HepG2 (cell line): ENCODE data around the gene SPTBN2. TPM values are rescaled to one million over a fixed set of nuclear protein-coding genes. Genes with fewer than 3 reads are reported as not detected.

Source experiments
- AGO1 ChIP-seq: fragments of 200-400 bp; formaldehyde crosslinking; IDR thresholded peaks from 2 replicates; pipeline ENCODE4 v1.6.1; 2017; ENCODE audit warnings: mild to moderate bottlenecking, low read depth, low read length, moderate library complexity; ENCODE audit not compliant: poor library complexity, severe bottlenecking
- IKZF5 ChIP-seq: IDR thresholded peaks from 2 replicates; pipeline ENCODE4 v1.6.1; 2018; ENCODE audit warnings: missing genetic modification reagents, mild to moderate bottlenecking, missing compliant biosample characterization
- MNT ChIP-seq: fragments of 450-650 bp; IDR thresholded peaks from 2 replicates; pipeline ENCODE4 v1.6.1; 2016
- NKX3-1 ChIP-seq: sonication (generic); formaldehyde crosslinking; IDR thresholded peaks from 2 replicates; pipeline ENCODE4 v1.5.0; 2020; ENCODE audit warnings: missing genetic modification reagents
- RELA ChIP-seq: sonication (generic); formaldehyde crosslinking; IDR thresholded peaks from 2 replicates; pipeline ENCODE4 v1.4.0; 2020; ENCODE audit warnings: missing genetic modification reagents
- RXRB ChIP-seq: IDR thresholded peaks from 2 replicates; pipeline ENCODE4 v1.6.1; 2016; ENCODE audit warnings: borderline replicate concordance, missing genetic modification reagents, missing compliant biosample characterization
- SATB2 ChIP-seq: sonication (generic); formaldehyde crosslinking; IDR thresholded peaks from 2 replicates; pipeline ENCODE4 v1.5.0; 2020; ENCODE audit warnings: missing genetic modification reagents
- SYNCRIP ChIP-seq: fragments of 200-400 bp; formaldehyde crosslinking; IDR thresholded peaks from 2 replicates; pipeline ENCODE4 v1.6.1; 2018; ENCODE audit warnings: mild to moderate bottlenecking, low read depth, low read length; ENCODE audit not compliant: insufficient read depth
- ZBTB4 ChIP-seq: sonication (generic); formaldehyde crosslinking; IDR thresholded peaks from 2 replicates; pipeline ENCODE4 v1.4.0; 2020; ENCODE audit warnings: missing genetic modification reagents, mild to moderate bottlenecking, borderline replicate concordance
- ZBTB49 ChIP-seq: sonication (generic); formaldehyde crosslinking; IDR thresholded peaks from 2 replicates; pipeline ENCODE4 v1.4.0; 2020; ENCODE audit warnings: missing genetic modification reagents, borderline replicate concordance
- ZKSCAN5 ChIP-seq: sonication (generic); formaldehyde crosslinking; IDR thresholded peaks from 2 replicates; pipeline ENCODE4 v1.5.1; 2020; ENCODE audit warnings: mild to moderate bottlenecking, missing genetic modification reagents
- ZNF317 ChIP-seq: sonication (generic); formaldehyde crosslinking; IDR thresholded peaks from 2 replicates; pipeline ENCODE4 v1.5.0; 2020; ENCODE audit warnings: mild to moderate bottlenecking, missing genetic modification reagents
- ZNF510 ChIP-seq: sonication (generic); formaldehyde crosslinking; IDR thresholded peaks from 2 replicates; pipeline ENCODE4 v1.4.0; 2020; ENCODE audit warnings: low read depth, mild to moderate bottlenecking, missing genetic modification reagents
- ZNF576 ChIP-seq: sonication (generic); formaldehyde crosslinking; IDR thresholded peaks from 2 replicates; pipeline ENCODE4 v1.4.0; 2020; ENCODE audit warnings: mild to moderate bottlenecking, missing genetic modification reagents
- ZNF619 ChIP-seq: sonication (generic); formaldehyde crosslinking; IDR thresholded peaks from 2 replicates; pipeline ENCODE4 v1.4.0; 2020; ENCODE audit warnings: mild to moderate bottlenecking, missing genetic modification reagents
- ZNF784 ChIP-seq: sonication (generic); formaldehyde crosslinking; IDR thresholded peaks from 2 replicates; pipeline ENCODE4 v1.5.1; 2020; ENCODE audit warnings: missing genetic modification reagents, mild to moderate bottlenecking, borderline replicate concordance
- polyA plus RNA-seq, 8 experiments: library from polyadenylated mRNA; depleted of rRNA in 3 of 8; stranded (reverse) in 7 of 8; unstranded in 1 of 8; fragments of >200 nt; fragmentation: Illumina TruSeq in 4 of 8; extraction: Trizol in 4 of 8; gene quantifications; 2 replicates each; pipeline versions ENCODE4 v1.2.1 to v1.2.3, GENCODE V29; 2011 to 2016; ENCODE audit warnings: low read depth in 4 of 8, missing spikeins in 1 of 8, mixed read lengths in 1 of 8; ENCODE audit not compliant: insufficient read depth in 1 of 8
- total RNA-seq, 5 experiments: library from RNA; depleted of rRNA; stranded (reverse); fragments of >200 nt; fragmentation: Illumina TruSeq; extraction: Trizol; gene quantifications; 2 replicates each; pipeline ENCODE4 v1.2.3, GENCODE V29; 2016; ENCODE audit warnings: low read depth in 1 of 5
- TF ChIP-seq, protein P1 (sequence below): sonication (generic); formaldehyde crosslinking; IDR thresholded peaks from 2 replicates; pipeline ENCODE4 v1.5.0; 2020; ENCODE audit warnings: missing genetic modification reagents

The SPTBN2 gene
- total and polyA plus RNA-seq, 2 of the 13 experiments (the other 11 are each of a cell fraction or from before 2014, with no cell fraction given) = 0.65 to 4.0 TPM

DNA sequence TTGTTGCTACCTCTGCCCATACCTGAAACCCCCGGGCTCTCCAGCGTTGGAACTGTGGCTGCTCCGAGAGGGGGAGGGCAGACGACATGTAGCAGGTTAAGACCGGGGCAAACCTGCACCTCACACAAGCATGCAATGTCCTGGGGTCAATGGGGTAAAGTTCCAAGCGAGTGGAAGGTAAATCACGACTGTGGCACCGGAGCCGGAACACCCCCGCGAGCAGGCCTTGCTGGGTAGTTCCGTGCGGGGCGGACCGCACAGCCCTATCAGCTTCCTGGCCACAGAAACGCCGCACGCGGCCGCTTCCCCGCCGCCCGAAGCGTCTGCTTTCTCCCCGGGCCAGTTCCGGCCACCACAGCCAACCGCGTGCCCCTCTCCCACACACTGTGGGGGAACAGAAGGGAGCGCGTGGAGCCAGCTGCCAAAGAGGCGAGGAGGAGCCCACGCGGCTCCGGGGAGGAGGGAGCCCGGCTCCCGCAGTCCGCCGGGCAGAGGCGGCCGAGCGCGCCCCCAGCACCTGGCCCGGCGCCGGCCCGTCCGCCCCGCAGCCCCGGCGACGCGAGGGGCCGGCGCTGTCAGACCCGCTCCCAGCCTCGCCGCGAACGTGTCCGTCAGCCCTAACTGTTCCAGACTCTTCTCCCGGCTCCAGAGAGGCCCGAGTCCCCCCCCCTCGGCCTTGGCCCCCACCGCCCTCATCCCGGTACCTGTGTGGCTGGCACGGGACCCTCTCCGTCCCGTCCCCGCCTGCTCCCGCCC lies 1.6 kb downstream of the SPTBN2 start (continued):
- TF ChIP-seq, protein P1, sequence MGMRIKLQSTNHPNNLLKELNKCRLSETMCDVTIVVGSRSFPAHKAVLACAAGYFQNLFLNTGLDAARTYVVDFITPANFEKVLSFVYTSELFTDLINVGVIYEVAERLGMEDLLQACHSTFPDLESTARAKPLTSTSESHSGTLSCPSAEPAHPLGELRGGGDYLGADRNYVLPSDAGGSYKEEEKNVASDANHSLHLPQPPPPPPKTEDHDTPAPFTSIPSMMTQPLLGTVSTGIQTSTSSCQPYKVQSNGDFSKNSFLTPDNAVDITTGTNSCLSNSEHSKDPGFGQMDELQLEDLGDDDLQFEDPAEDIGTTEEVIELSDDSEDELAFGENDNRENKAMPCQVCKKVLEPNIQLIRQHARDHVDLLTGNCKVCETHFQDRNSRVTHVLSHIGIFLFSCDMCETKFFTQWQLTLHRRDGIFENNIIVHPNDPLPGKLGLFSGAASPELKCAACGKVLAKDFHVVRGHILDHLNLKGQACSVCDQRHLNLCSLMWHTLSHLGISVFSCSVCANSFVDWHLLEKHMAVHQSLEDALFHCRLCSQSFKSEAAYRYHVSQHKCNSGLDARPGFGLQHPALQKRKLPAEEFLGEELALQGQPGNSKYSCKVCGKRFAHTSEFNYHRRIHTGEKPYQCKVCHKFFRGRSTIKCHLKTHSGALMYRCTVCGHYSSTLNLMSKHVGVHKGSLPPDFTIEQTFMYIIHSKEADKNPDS (CRISPR knock-in tag) = no peak
- TF ChIP-seq SATB2 (CRISPR knock-in tag) (no peak), ZNF510 (no peak), NKX3-1 (CRISPR knock-in tag) (no peak), RELA (CRISPR knock-in tag) (no peak), ZNF619 (CRISPR knock-in tag) (no peak), RXRB (CRISPR knock-in tag) (no peak), ZBTB49 (CRISPR knock-in tag) (no peak), ZNF784 (CRISPR knock-in tag) (no peak), ZBTB4 (CRISPR knock-in tag) (no peak), ZNF317 (no peak), IKZF5 (no peak), ZNF576 (no peak), MNT (no peak), ZKSCAN5 (no peak), SYNCRIP (no peak), AGO1 (no peak)
